ENCODE results near the gene ZNF444.

ZNF444 gene

DNA sequence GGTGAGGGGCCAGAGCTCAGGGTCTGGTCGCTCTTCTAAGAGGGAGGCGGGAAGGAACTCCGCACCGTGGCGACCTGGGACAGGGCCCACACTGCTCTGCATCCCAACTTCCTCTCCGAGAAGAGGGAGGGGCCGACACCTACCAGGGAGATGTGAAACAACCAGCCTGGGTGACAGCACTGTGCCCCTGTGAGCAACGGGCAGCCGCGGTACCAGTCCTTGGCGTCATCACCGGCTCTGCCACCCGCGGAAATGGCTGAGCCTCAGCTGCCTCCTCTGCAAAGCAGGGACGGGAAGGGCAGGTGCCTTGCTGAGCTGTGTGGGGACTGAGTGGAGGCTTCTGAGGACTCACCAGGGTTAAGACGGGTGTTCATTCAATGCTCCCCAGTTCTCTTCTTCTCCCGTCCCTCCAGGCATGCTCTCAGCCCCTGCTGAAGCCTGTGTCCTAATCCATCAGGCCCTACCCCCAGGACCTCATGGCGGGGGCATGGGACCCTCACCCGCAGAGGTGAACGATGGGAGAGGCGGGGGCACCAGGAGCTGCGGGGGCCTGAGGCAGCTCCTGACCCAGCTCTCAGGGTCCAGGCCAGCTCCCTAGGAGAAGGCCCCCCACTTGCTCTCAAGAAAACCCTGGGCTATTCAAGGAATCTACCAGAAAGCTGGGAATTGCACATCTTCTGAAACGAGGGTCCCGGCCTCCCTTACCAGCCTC, 29.3 kb upstream of the ZNF444 start:
- no peak overlapping the region for H3K4me3 ChIP-seq (ENCODE audit: low read length, poor library complexity, severe bottlenecking)
- H3K79me2 ChIP-seq (ENCODE audit: insufficient read depth, low read length), result peaks cover 98% of the 10 kb centered on the region
- no peak overlapping the region for H3K4me2 ChIP-seq (ENCODE audit: low read depth, low read length, poor library complexity, severe bottlenecking)
- no peaks in the 10 kb centered on the region for H3K27me3 ChIP-seq (ENCODE audit: insufficient read depth, low read length, poor library complexity, severe bottlenecking)
- H3K9me3 ChIP-seq (ENCODE audit: insufficient read depth, low read depth, low read length), result no peaks in the 10 kb centered on the region
- no peak overlapping the region for H3K9ac ChIP-seq (ENCODE audit: low read depth, low read length, poor library complexity, severe bottlenecking)
- no peaks in the 10 kb centered on the region for H3F3A ChIP-seq (ENCODE audit: low read depth)
- TF ChIP-seq EZH2phosphoT487 (IDR thresholded peaks at IDR 0.05; ENCODE audit: borderline replicate concordance), result no peak
- TF ChIP-seq, protein P1, sequence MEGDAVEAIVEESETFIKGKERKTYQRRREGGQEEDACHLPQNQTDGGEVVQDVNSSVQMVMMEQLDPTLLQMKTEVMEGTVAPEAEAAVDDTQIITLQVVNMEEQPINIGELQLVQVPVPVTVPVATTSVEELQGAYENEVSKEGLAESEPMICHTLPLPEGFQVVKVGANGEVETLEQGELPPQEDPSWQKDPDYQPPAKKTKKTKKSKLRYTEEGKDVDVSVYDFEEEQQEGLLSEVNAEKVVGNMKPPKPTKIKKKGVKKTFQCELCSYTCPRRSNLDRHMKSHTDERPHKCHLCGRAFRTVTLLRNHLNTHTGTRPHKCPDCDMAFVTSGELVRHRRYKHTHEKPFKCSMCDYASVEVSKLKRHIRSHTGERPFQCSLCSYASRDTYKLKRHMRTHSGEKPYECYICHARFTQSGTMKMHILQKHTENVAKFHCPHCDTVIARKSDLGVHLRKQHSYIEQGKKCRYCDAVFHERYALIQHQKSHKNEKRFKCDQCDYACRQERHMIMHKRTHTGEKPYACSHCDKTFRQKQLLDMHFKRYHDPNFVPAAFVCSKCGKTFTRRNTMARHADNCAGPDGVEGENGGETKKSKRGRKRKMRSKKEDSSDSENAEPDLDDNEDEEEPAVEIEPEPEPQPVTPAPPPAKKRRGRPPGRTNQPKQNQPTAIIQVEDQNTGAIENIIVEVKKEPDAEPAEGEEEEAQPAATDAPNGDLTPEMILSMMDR (conservative IDR thresholded peaks at IDR 0.05; ENCODE audit: low read length), result no peak
- H4K20me1 ChIP-seq (ENCODE audit: insufficient read depth, low read length, poor library complexity, severe bottlenecking), result peaks cover 62% of the 10 kb centered on the region
- H2AFZ ChIP-seq (ENCODE audit: low read length), result no peak overlapping the region
- H3K9me2 ChIP-seq (replicated peaks; ENCODE audit: low read depth, low read length), result no peaks in the 10 kb centered on the region
- no peaks in the 10 kb centered on the region; the same call in 1 of the 2 replicates for H3K36me3 ChIP-seq (ENCODE audit: insufficient read depth, low read length)
- H3K4me1 ChIP-seq (ENCODE audit: insufficient read depth, low read length, poor library complexity, severe bottlenecking), result no peaks in the 10 kb centered on the region

- Histone ChIP-seq H3K36me3 (ENCODE audit: insufficient read depth, low read length) (no peaks in the 10 kb centered on the region; the same call in 1 of the 2 replicates), H3K27me3 (ENCODE audit: insufficient read depth, low read length, poor library complexity, severe bottlenecking) (no peaks in the 10 kb centered on the region), H3F3A (ENCODE audit: low read depth) (no peaks in the 10 kb centered on the region), H3K4me3 (ENCODE audit: low read length, poor library complexity, severe bottlenecking) (no peak overlapping the region), H2AFZ (ENCODE audit: low read length) (no peak overlapping the region), H3K9ac (ENCODE audit: low read depth, low read length, poor library complexity, severe bottlenecking) (no peak overlapping the region), H3K9me2 (replicated peaks; ENCODE audit: low read depth, low read length) (no peaks in the 10 kb centered on the region), H4K20me1 (ENCODE audit: insufficient read depth, low read length, poor library complexity, severe bottlenecking) (peaks cover 63% of the 10 kb centered on the region), H3K4me2 (ENCODE audit: low read depth, low read length, poor library complexity, severe bottlenecking) (no peak overlapping the region), H3K4me1 (ENCODE audit: insufficient read depth, low read length, poor library complexity, severe bottlenecking) (no peaks in the 10 kb centered on the region), H3K79me2 (ENCODE audit: insufficient read depth, low read length) (peaks cover 98% of the 10 kb centered on the region), H3K9me3 (ENCODE audit: insufficient read depth, low read depth, low read length) (no peaks in the 10 kb centered on the region)
- TF ChIP-seq, protein P1 (conservative IDR thresholded peaks at IDR 0.05; ENCODE audit: low read length), result no peak
- no peak for TF ChIP-seq EZH2phosphoT487 (IDR thresholded peaks at IDR 0.05; ENCODE audit: borderline replicate concordance)
These were observed 28.8 kb upstream of the ZNF444 start for GRCh38 chr19:56112313-56112709.

DNA sequence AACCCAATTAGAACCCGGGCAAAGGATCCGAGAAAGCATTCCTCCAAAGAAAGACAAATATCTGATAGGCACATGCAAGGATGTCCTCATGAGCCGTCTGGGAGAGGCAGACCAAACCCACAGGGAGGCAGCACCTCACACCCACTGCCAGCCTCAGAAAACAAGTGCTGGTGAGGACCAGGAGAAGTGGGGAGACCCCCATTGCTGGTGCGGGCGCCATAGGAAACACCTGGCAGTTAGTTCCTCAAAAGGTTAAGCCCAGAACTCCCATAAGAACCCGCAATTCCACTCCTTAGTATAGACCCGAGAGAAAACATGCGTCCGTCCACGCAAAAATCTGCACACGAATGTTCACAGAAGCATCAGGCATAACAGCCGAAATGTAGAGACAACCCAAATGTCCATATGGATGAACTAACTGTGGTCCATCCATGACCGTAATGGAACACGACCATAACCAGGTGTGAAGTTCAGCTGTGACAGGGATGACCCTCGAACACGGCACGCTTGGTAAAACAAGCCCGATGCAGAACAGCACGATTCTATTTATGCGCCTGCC, 27.9 kb upstream of the ZNF444 start:
- Histone ChIP-seq H3K36me3 (ENCODE audit: insufficient read depth, low read length) (no peaks in the 10 kb centered on the region; the same call in 1 of the 2 replicates), H3K79me2 (ENCODE audit: insufficient read depth, low read length) (peaks cover 98% of the 10 kb centered on the region), H3K9me3 (ENCODE audit: insufficient read depth, low read depth, low read length) (no peaks in the 10 kb centered on the region), H3K9ac (ENCODE audit: low read depth, low read length, poor library complexity, severe bottlenecking) (no peak overlapping the region), H3K4me3 (ENCODE audit: low read length, poor library complexity, severe bottlenecking) (no peak overlapping the region), H3K4me2 (ENCODE audit: low read depth, low read length, poor library complexity, severe bottlenecking) (no peak overlapping the region), H3K9me2 (replicated peaks; ENCODE audit: low read depth, low read length) (no peaks in the 10 kb centered on the region), H3K4me1 (ENCODE audit: insufficient read depth, low read length, poor library complexity, severe bottlenecking) (peaks cover 2% of the 10 kb centered on the region), H3F3A (ENCODE audit: low read depth) (no peaks in the 10 kb centered on the region), H3K27me3 (ENCODE audit: insufficient read depth, low read length, poor library complexity, severe bottlenecking) (no peaks in the 10 kb centered on the region), H2AFZ (ENCODE audit: low read length) (no peak overlapping the region), H4K20me1 (ENCODE audit: insufficient read depth, low read length, poor library complexity, severe bottlenecking) (peaks cover 62% of the 10 kb centered on the region)
- TF ChIP-seq, protein P1 (conservative IDR thresholded peaks at IDR 0.05; ENCODE audit: low read length), result no peak
- no peak for TF ChIP-seq EZH2phosphoT487 (IDR thresholded peaks at IDR 0.05; ENCODE audit: borderline replicate concordance)
